HepG2 (cell line): Measurements from ENCODE around the gene NDRG2. TPM values are rescaled to one million over a fixed set of nuclear protein-coding genes. Genes with fewer than 3 reads are reported as not detected.

Source experiments
- CBX5 ChIP-seq: sonication (generic); formaldehyde crosslinking; IDR thresholded peaks from 2 replicates; pipeline ENCODE4 v1.4.0; 2020; ENCODE audit warnings: missing genetic modification reagents, borderline replicate concordance
- CEBPG ChIP-seq: IDR thresholded peaks from 2 replicates; pipeline ENCODE4 v1.6.1; 2016
- DMAP1 ChIP-seq: IDR thresholded peaks from 2 replicates; pipeline ENCODE4 v1.6.1; 2016
- GLI4 ChIP-seq: sonication (generic); formaldehyde crosslinking; IDR thresholded peaks from 2 replicates; pipeline ENCODE4 v1.5.1; 2020; ENCODE audit warnings: missing genetic modification reagents, mild to moderate bottlenecking, moderate library complexity, borderline replicate concordance
- HOXA3 ChIP-seq: sonication (generic); formaldehyde crosslinking; IDR thresholded peaks from 2 replicates; pipeline ENCODE4 v1.5.0; 2020; ENCODE audit warnings: missing genetic modification reagents
- MXI1 ChIP-seq: IDR thresholded peaks from 3 replicates; pipeline ENCODE4 v1.6.1; 2012; ENCODE audit warnings: low read depth, low read length, inconsistent platforms, borderline replicate concordance
- PHF5A ChIP-seq: IDR thresholded peaks from one replicate; pipeline ENCODE4 v1.6.1; 2018; ENCODE audit warnings: low read depth, missing genetic modification reagents; ENCODE audit not compliant: unreplicated experiment
- REL ChIP-seq: sonication (generic); formaldehyde crosslinking; conservative IDR thresholded peaks from 2 replicates; pipeline ENCODE4 v1.8.0; 2022; ENCODE audit warnings: mild to moderate bottlenecking, missing genetic modification reagents, moderate library complexity
- ZNF616 ChIP-seq: sonication (generic); formaldehyde crosslinking; IDR thresholded peaks from 2 replicates; pipeline ENCODE4 v1.5.0; 2020; ENCODE audit warnings: low read depth, mild to moderate bottlenecking, missing genetic modification reagents
- ZNF660 ChIP-seq: sonication (generic); formaldehyde crosslinking; IDR thresholded peaks from 2 replicates; pipeline ENCODE4 v1.5.1; 2020; ENCODE audit warnings: mild to moderate bottlenecking, low read depth, missing genetic modification reagents, borderline replicate concordance
- ZNF678 ChIP-seq: sonication (generic); formaldehyde crosslinking; IDR thresholded peaks from 2 replicates; pipeline ENCODE4 v1.4.0; 2020; ENCODE audit warnings: mild to moderate bottlenecking, missing genetic modification reagents
- ZNF737 ChIP-seq: sonication (generic); formaldehyde crosslinking; IDR thresholded peaks from 2 replicates; pipeline ENCODE4 v1.5.0; 2020; ENCODE audit warnings: missing genetic modification reagents, mild to moderate bottlenecking, borderline replicate concordance
- ZNF768 ChIP-seq: sonication (generic); formaldehyde crosslinking; IDR thresholded peaks from 2 replicates; pipeline ENCODE4 v1.4.0; 2020; ENCODE audit warnings: missing genetic modification reagents
- ZSCAN12 ChIP-seq: sonication (generic); formaldehyde crosslinking; IDR thresholded peaks from 2 replicates; pipeline ENCODE4 v1.9.0; 2021; ENCODE audit warnings: mild to moderate bottlenecking, missing genetic modification reagents
- polyA plus RNA-seq, 8 experiments: library from polyadenylated mRNA; depleted of rRNA in 3 of 8; stranded (reverse) in 7 of 8; unstranded in 1 of 8; fragments of >200 nt; fragmentation: Illumina TruSeq in 4 of 8; extraction: Trizol in 4 of 8; gene quantifications; 2 replicates each; pipeline versions ENCODE4 v1.2.1 to v1.2.3, GENCODE V29; 2011 to 2016; ENCODE audit warnings: low read depth in 4 of 8, missing spikeins in 1 of 8, mixed read lengths in 1 of 8; ENCODE audit not compliant: insufficient read depth in 1 of 8
- total RNA-seq, 5 experiments: library from RNA; depleted of rRNA; stranded (reverse); fragments of >200 nt; fragmentation: Illumina TruSeq; extraction: Trizol; gene quantifications; 2 replicates each; pipeline ENCODE4 v1.2.3, GENCODE V29; 2016; ENCODE audit warnings: low read depth in 1 of 5
- TF ChIP-seq, protein P1 (sequence below), 2 experiments: sonication (generic) in 1 of 2; formaldehyde crosslinking in 1 of 2; IDR thresholded peaks; 2 replicates each; pipeline versions ENCODE4 v1.6.1 to v1.9.0; 2014 to 2022; ENCODE audit warnings: antibody characterized with exemption in 1 of 2, borderline replicate concordance in 1 of 2, inconsistent platforms in 1 of 2, low read depth in 1 of 2, missing genetic modification reagents in 1 of 2
- TF ChIP-seq, protein P2 (sequence below): IDR thresholded peaks from 2 replicates; pipeline ENCODE4 v1.6.1; 2012; ENCODE audit warnings: low read length, improper control_type of control experiment
- TF ChIP-seq, protein P3 (sequence below): sonication (generic); formaldehyde crosslinking; conservative IDR thresholded peaks from 2 replicates; pipeline ENCODE4 v1.4.0; 2020; ENCODE audit warnings: missing genetic modification reagents

NDRG2 gene
- total and polyA plus RNA-seq, 2 of the 13 experiments (the other 11 are each of a cell fraction or from before 2014, with no cell fraction given) = 27.2 to 189 TPM

DNA sequence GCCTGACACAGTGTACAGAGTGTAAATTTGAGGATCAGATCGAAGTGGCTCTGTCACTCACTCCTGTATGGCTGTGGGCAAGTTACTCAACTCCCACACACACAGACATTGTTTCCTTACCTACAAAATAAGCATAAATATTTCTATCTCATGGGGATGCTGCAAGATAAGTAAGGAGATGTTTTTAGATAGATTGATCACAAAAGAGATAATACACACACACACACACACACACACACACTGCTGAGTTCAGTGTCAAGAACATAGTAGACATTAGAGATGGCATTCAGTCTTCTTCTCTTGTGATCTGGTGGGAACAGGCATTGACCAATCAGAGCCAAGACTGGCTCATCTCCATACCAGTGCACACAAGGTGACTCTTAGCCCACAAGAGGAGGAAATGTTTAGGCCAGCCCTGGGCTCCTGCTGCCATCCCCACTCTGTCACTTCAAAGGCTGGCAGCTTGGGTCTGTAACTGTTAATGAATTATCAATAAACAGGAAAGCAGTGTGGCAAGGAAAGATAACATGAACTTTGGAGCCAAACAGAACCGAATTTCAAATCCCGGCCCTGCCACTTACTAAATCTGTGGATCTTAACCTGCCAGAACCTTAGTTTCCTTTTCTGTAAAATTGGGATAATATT is 29.4 kb upstream of the NDRG2 start (continued):
- TF ChIP-seq, protein P1, sequence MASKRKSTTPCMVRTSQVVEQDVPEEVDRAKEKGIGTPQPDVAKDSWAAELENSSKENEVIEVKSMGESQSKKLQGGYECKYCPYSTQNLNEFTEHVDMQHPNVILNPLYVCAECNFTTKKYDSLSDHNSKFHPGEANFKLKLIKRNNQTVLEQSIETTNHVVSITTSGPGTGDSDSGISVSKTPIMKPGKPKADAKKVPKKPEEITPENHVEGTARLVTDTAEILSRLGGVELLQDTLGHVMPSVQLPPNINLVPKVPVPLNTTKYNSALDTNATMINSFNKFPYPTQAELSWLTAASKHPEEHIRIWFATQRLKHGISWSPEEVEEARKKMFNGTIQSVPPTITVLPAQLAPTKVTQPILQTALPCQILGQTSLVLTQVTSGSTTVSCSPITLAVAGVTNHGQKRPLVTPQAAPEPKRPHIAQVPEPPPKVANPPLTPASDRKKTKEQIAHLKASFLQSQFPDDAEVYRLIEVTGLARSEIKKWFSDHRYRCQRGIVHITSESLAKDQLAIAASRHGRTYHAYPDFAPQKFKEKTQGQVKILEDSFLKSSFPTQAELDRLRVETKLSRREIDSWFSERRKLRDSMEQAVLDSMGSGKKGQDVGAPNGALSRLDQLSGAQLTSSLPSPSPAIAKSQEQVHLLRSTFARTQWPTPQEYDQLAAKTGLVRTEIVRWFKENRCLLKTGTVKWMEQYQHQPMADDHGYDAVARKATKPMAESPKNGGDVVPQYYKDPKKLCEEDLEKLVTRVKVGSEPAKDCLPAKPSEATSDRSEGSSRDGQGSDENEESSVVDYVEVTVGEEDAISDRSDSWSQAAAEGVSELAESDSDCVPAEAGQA (IDR thresholded peaks at IDR 0.05; ENCODE audit: low read depth) = 0 out of 2 replicates have a peak, but pooled peaks have one; percentile 43
- TF ChIP-seq, protein P1 (CRISPR knock-in tag; IDR thresholded peaks at IDR 0.05; ENCODE audit: borderline replicate concordance) = no peak
- TF ChIP-seq ZSCAN12 (CRISPR knock-in tag) = no peak
- TF ChIP-seq ZNF660 (CRISPR knock-in tag) = no peak
- TF ChIP-seq, protein P2, sequence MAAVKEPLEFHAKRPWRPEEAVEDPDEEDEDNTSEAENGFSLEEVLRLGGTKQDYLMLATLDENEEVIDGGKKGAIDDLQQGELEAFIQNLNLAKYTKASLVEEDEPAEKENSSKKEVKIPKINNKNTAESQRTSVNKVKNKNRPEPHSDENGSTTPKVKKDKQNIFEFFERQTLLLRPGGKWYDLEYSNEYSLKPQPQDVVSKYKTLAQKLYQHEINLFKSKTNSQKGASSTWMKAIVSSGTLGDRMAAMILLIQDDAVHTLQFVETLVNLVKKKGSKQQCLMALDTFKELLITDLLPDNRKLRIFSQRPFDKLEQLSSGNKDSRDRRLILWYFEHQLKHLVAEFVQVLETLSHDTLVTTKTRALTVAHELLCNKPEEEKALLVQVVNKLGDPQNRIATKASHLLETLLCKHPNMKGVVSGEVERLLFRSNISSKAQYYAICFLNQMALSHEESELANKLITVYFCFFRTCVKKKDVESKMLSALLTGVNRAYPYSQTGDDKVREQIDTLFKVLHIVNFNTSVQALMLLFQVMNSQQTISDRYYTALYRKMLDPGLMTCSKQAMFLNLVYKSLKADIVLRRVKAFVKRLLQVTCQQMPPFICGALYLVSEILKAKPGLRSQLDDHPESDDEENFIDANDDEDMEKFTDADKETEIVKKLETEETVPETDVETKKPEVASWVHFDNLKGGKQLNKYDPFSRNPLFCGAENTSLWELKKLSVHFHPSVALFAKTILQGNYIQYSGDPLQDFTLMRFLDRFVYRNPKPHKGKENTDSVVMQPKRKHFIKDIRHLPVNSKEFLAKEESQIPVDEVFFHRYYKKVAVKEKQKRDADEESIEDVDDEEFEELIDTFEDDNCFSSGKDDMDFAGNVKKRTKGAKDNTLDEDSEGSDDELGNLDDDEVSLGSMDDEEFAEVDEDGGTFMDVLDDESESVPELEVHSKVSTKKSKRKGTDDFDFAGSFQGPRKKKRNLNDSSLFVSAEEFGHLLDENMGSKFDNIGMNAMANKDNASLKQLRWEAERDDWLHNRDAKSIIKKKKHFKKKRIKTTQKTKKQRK = no peak
- 0 out of 2 replicates have a peak, but pooled peaks have one; percentile 7 for TF ChIP-seq GLI4 (CRISPR knock-in tag)
- peak; percentile 41; the same call in 1 of the 3 replicates for TF ChIP-seq MXI1
- peak; percentile 25; the same call in 1 of the 2 replicates for TF ChIP-seq CBX5
- TF ChIP-seq CEBPG (CRISPR knock-in tag) = peak; percentile 85
- TF ChIP-seq ZNF737 (CRISPR knock-in tag) = no peak
- TF ChIP-seq, protein P3, sequence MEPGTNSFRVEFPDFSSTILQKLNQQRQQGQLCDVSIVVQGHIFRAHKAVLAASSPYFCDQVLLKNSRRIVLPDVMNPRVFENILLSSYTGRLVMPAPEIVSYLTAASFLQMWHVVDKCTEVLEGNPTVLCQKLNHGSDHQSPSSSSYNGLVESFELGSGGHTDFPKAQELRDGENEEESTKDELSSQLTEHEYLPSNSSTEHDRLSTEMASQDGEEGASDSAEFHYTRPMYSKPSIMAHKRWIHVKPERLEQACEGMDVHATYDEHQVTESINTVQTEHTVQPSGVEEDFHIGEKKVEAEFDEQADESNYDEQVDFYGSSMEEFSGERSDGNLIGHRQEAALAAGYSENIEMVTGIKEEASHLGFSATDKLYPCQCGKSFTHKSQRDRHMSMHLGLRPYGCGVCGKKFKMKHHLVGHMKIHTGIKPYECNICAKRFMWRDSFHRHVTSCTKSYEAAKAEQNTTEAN = peak; percentile 77
- TF ChIP-seq ZNF616 (CRISPR knock-in tag) = no peak
- TF ChIP-seq HOXA3 (CRISPR knock-in tag) = peak; percentile 90
- peak; percentile 66; the same call in 1 of the 2 replicates for TF ChIP-seq DMAP1 (CRISPR knock-in tag)
- TF ChIP-seq ZNF768 (CRISPR knock-in tag) = no peak
- TF ChIP-seq PHF5A (CRISPR knock-in tag) = no peak
- no peak for TF ChIP-seq REL (CRISPR knock-in tag)
- TF ChIP-seq ZNF678 (CRISPR knock-in tag) = no peak; the same call in 1 of the 2 replicates
